ENCODE results near the gene MRPS22. TPM values are rescaled to one million over a fixed set of nuclear protein-coding genes. Genes with fewer than 3 reads are reported as not detected.

MRPS22 gene
- total and polyA plus RNA-seq, 9 of the 15 experiments (the other 6 are each of a cell fraction or from before 2014, with no cell fraction given): 148 to 397 (median 229) TPM

DNA sequence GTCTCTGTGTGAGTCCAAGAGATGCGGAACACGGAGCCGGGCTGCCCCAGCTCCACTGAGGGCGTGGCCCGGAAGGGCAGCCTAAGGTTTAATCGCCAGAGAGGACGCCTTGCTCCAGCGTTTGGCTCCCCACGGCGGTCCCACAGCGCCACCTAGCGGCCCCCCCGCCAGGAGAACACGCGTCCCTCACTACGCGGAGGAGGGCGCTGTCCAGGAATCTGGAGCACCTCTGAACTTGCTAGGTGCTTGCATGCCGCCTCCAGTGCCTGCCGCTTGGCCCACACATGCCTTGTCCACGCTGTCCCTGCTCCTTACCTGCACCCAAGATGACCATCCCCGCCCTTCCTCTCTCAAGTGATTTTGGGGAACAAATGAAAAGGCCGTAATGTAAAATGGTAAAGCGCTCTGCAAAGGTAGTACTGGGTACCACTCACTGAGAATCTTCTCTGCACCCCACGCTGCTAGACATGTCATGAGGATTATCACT lies 14.4 kb upstream of the MRPS22 start (continued):
- TF ChIP-seq, protein P1, sequence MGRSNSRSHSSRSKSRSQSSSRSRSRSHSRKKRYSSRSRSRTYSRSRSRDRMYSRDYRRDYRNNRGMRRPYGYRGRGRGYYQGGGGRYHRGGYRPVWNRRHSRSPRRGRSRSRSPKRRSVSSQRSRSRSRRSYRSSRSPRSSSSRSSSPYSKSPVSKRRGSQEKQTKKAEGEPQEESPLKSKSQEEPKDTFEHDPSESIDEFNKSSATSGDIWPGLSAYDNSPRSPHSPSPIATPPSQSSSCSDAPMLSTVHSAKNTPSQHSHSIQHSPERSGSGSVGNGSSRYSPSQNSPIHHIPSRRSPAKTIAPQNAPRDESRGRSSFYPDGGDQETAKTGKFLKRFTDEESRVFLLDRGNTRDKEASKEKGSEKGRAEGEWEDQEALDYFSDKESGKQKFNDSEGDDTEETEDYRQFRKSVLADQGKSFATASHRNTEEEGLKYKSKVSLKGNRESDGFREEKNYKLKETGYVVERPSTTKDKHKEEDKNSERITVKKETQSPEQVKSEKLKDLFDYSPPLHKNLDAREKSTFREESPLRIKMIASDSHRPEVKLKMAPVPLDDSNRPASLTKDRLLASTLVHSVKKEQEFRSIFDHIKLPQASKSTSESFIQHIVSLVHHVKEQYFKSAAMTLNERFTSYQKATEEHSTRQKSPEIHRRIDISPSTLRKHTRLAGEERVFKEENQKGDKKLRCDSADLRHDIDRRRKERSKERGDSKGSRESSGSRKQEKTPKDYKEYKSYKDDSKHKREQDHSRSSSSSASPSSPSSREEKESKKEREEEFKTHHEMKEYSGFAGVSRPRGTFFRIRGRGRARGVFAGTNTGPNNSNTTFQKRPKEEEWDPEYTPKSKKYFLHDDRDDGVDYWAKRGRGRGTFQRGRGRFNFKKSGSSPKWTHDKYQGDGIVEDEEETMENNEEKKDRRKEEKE (IDR thresholded peaks at IDR 0.05; ENCODE audit: borderline replicate concordance in 1 of 2, control insufficient read depth in 1 of 2, low read depth in 2 of 2, low read length in 1 of 2): no peak
- TF ChIP-seq FOSL1 (tag; conservative IDR thresholded peaks at IDR 0.05): no peak
- no peak for TF ChIP-seq TCF7 (IDR thresholded peaks at IDR 0.05; ENCODE audit: borderline replicate concordance)
- no peak for TF ChIP-seq ZNF165 (CRISPR knock-in tag; IDR thresholded peaks at IDR 0.05; ENCODE audit: borderline replicate concordance)
- TF ChIP-seq NFYB (IDR thresholded peaks at IDR 0.05; ENCODE audit: extremely low read depth, insufficient read length): no peak
- TF ChIP-seq, protein P2, sequence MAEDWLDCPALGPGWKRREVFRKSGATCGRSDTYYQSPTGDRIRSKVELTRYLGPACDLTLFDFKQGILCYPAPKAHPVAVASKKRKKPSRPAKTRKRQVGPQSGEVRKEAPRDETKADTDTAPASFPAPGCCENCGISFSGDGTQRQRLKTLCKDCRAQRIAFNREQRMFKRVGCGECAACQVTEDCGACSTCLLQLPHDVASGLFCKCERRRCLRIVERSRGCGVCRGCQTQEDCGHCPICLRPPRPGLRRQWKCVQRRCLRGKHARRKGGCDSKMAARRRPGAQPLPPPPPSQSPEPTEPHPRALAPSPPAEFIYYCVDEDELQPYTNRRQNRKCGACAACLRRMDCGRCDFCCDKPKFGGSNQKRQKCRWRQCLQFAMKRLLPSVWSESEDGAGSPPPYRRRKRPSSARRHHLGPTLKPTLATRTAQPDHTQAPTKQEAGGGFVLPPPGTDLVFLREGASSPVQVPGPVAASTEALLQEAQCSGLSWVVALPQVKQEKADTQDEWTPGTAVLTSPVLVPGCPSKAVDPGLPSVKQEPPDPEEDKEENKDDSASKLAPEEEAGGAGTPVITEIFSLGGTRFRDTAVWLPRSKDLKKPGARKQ (CRISPR knock-in tag; IDR thresholded peaks at IDR 0.05): no peak
- TF ChIP-seq HNRNPLL (IDR thresholded peaks at IDR 0.05; ENCODE audit: low read depth, low read length, poor library complexity, severe bottlenecking): no peak
- TF ChIP-seq, protein P3, sequence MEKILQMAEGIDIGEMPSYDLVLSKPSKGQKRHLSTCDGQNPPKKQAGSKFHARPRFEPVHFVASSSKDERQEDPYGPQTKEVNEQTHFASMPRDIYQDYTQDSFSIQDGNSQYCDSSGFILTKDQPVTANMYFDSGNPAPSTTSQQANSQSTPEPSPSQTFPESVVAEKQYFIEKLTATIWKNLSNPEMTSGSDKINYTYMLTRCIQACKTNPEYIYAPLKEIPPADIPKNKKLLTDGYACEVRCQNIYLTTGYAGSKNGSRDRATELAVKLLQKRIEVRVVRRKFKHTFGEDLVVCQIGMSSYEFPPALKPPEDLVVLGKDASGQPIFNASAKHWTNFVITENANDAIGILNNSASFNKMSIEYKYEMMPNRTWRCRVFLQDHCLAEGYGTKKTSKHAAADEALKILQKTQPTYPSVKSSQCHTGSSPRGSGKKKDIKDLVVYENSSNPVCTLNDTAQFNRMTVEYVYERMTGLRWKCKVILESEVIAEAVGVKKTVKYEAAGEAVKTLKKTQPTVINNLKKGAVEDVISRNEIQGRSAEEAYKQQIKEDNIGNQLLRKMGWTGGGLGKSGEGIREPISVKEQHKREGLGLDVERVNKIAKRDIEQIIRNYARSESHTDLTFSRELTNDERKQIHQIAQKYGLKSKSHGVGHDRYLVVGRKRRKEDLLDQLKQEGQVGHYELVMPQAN (IDR thresholded peaks at IDR 0.05; ENCODE audit: borderline replicate concordance): no peak
- TF ChIP-seq, protein P4, sequence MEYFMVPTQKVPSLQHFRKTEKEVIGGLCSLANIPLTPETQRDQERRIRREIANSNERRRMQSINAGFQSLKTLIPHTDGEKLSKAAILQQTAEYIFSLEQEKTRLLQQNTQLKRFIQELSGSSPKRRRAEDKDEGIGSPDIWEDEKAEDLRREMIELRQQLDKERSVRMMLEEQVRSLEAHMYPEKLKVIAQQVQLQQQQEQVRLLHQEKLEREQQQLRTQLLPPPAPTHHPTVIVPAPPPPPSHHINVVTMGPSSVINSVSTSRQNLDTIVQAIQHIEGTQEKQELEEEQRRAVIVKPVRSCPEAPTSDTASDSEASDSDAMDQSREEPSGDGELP (CRISPR knock-in tag; IDR thresholded peaks at IDR 0.05; ENCODE audit: borderline replicate concordance): peak; percentile 84
- TF ChIP-seq, protein P5, sequence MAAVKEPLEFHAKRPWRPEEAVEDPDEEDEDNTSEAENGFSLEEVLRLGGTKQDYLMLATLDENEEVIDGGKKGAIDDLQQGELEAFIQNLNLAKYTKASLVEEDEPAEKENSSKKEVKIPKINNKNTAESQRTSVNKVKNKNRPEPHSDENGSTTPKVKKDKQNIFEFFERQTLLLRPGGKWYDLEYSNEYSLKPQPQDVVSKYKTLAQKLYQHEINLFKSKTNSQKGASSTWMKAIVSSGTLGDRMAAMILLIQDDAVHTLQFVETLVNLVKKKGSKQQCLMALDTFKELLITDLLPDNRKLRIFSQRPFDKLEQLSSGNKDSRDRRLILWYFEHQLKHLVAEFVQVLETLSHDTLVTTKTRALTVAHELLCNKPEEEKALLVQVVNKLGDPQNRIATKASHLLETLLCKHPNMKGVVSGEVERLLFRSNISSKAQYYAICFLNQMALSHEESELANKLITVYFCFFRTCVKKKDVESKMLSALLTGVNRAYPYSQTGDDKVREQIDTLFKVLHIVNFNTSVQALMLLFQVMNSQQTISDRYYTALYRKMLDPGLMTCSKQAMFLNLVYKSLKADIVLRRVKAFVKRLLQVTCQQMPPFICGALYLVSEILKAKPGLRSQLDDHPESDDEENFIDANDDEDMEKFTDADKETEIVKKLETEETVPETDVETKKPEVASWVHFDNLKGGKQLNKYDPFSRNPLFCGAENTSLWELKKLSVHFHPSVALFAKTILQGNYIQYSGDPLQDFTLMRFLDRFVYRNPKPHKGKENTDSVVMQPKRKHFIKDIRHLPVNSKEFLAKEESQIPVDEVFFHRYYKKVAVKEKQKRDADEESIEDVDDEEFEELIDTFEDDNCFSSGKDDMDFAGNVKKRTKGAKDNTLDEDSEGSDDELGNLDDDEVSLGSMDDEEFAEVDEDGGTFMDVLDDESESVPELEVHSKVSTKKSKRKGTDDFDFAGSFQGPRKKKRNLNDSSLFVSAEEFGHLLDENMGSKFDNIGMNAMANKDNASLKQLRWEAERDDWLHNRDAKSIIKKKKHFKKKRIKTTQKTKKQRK (IDR thresholded peaks at IDR 0.05; ENCODE audit: borderline replicate concordance, low read depth, low read length): no peak
- peak in 1 of 2 experiments; percentile 45; a peak in 1 of 3 replicates for TF ChIP-seq CBX3 (IDR thresholded peaks at IDR 0.05; ENCODE audit: borderline replicate concordance in 1 of 2, low read length in 2 of 2)
- TF ChIP-seq MCM7 (IDR thresholded peaks at IDR 0.05): no peak
- TF ChIP-seq ATF1 (CRISPR knock-in tag; IDR thresholded peaks at IDR 0.05): no peak
- TF ChIP-seq ATF1 (tag; IDR thresholded peaks at IDR 0.05): peak; percentile 71
- no peak for TF ChIP-seq MTF1 (CRISPR knock-in tag; IDR thresholded peaks at IDR 0.05; ENCODE audit: borderline replicate concordance)
- no peak for TF ChIP-seq ILK (tag; IDR thresholded peaks at IDR 0.05; ENCODE audit: borderline replicate concordance, low read depth)
